PFSK-1 (cell line): ENCODE data around the gene FMN1.

Experiments used
- FOXP2 ChIP-seq: optimal IDR thresholded peaks from 2 replicates; pipeline ENCODE3; 2011; ENCODE audit warnings: borderline replicate concordance, control low read depth, inconsistent platforms; ENCODE audit not compliant: insufficient read depth; ENCODE audit errors: extremely low read length, extremely low read depth
- POLR2AphosphoS5 ChIP-seq: IDR thresholded peaks from 2 replicates; pipeline ENCODE4 v1.6.1; 2012; ENCODE audit warnings: low read depth, mild to moderate bottlenecking, control low read depth, low read length, moderate library complexity
- SIN3A ChIP-seq: IDR thresholded peaks from 2 replicates; pipeline ENCODE4 v1.6.1; 2012; ENCODE audit warnings: mild to moderate bottlenecking, low read length, moderate library complexity, borderline replicate concordance; ENCODE audit not compliant: insufficient read depth
- TAF1 ChIP-seq: IDR thresholded peaks from 2 replicates; pipeline ENCODE4 v1.6.1; 2012; ENCODE audit warnings: low read length, control low read depth, borderline replicate concordance; ENCODE audit not compliant: insufficient read depth
- TF ChIP-seq, protein P1 (sequence below), 2 experiments: IDR thresholded peaks; 2 replicates each; pipeline versions ENCODE4 v1.6.1 to v1.8.0; 2011 to 2012; ENCODE audit warnings: low read depth in 2 of 2, low read length in 2 of 2, control low read depth in 1 of 2, inconsistent platforms in 1 of 2, mild to moderate bottlenecking in 1 of 2, moderate library complexity in 1 of 2; ENCODE audit not compliant: insufficient read depth in 1 of 2

Gene FMN1

GRCh38 chr15:33204926-33205325, 10.4 kb upstream of the FMN1 start:
- no peak for TF ChIP-seq TAF1
- no peak for TF ChIP-seq POLR2AphosphoS5

DNA sequence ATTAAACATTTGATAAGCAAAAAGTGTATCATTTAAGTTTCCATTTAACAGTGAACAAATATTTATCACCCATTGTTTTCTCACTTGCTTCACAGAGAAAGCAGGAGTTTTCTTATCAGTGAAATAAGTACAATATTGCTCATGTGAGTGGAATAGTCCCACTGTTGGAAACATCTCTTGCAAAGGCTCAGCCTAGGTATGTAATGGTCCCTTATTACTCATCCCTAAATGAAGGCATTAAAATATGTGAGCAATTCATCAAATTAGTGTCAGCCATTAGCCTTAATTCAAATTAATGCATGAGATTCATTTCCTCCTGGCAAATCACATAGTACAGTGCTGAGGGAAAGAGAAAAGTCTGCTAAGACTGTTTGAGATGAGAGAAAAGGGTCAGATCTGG, 9.6 kb upstream of the FMN1 start:
- TF ChIP-seq TAF1 (no peak), FOXP2 (no peak), POLR2AphosphoS5 (no peak), SIN3A (no peak)
- TF ChIP-seq, protein P1, sequence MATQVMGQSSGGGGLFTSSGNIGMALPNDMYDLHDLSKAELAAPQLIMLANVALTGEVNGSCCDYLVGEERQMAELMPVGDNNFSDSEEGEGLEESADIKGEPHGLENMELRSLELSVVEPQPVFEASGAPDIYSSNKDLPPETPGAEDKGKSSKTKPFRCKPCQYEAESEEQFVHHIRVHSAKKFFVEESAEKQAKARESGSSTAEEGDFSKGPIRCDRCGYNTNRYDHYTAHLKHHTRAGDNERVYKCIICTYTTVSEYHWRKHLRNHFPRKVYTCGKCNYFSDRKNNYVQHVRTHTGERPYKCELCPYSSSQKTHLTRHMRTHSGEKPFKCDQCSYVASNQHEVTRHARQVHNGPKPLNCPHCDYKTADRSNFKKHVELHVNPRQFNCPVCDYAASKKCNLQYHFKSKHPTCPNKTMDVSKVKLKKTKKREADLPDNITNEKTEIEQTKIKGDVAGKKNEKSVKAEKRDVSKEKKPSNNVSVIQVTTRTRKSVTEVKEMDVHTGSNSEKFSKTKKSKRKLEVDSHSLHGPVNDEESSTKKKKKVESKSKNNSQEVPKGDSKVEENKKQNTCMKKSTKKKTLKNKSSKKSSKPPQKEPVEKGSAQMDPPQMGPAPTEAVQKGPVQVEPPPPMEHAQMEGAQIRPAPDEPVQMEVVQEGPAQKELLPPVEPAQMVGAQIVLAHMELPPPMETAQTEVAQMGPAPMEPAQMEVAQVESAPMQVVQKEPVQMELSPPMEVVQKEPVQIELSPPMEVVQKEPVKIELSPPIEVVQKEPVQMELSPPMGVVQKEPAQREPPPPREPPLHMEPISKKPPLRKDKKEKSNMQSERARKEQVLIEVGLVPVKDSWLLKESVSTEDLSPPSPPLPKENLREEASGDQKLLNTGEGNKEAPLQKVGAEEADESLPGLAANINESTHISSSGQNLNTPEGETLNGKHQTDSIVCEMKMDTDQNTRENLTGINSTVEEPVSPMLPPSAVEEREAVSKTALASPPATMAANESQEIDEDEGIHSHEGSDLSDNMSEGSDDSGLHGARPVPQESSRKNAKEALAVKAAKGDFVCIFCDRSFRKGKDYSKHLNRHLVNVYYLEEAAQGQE (IDR thresholded peaks at IDR 0.05; ENCODE audit: insufficient read depth in 1 of 2, low read depth in 2 of 2, low read length in 2 of 2), result no peak

- no peak for TF ChIP-seq SIN3A
- TF ChIP-seq POLR2AphosphoS5, result no peak
- no peak for TF ChIP-seq TAF1
- TF ChIP-seq FOXP2, result no peak
- TF ChIP-seq, protein P1 (IDR thresholded peaks at IDR 0.05; ENCODE audit: insufficient read depth in 1 of 2, low read depth in 2 of 2, low read length in 2 of 2), result no peak
Measured at GRCh38 chr15:33201491-33202231, 7.1 kb upstream of the FMN1 start.

DNA sequence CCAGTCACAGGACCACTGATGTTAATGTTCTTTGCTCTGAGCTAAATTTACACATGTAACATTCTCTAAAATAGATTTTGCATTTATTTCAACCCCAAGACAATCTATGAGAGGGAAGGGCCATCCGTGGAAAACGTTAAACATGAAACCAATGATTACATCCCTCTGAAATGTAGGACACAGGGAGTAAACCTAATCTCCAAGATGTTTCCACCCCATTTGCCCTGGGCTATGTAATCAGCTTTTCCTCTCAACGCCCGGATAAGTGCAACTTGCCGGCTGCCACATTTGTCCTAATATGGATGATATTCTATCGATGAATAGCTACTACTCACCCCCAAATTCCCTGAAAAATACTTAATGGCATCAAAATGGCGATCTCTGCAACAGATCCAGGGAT, 6.4 kb upstream of the FMN1 start:
- TF ChIP-seq, protein P1 (IDR thresholded peaks at IDR 0.05; ENCODE audit: insufficient read depth in 1 of 2, low read depth in 2 of 2, low read length in 2 of 2), result no peak
- TF ChIP-seq TAF1 (no peak), POLR2AphosphoS5 (no peak), SIN3A (no peak), FOXP2 (no peak)

DNA sequence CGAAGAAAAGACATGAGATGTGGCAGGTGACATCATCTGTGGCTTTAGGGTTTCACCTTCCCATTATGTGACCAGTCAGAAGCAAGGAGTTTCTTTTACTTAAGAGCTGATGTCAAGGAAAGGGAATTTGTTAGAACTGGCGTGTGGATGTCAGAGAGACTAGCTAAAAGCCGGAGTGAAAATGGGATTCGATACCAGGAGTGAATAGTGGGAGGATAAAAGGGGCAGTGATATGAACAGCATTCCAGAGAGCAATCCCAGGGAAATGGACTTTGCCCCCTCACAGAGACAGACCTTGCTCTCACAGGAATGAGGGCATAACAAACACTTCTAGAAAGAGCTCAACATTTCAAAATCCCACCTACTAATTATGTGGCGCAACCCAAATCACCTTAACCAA, 5.9 kb upstream of the FMN1 start:
- no peak for TF ChIP-seq FOXP2
- TF ChIP-seq POLR2AphosphoS5, result no peak
- TF ChIP-seq TAF1, result no peak
- TF ChIP-seq, protein P1 (IDR thresholded peaks at IDR 0.05; ENCODE audit: insufficient read depth in 1 of 2, low read depth in 2 of 2, low read length in 2 of 2), result no peak
- TF ChIP-seq SIN3A, result no peak
